ENCODE results near the gene SEC14L1. TPM values are rescaled to one million over a fixed set of nuclear protein-coding genes. Genes with fewer than 3 reads are reported as not detected.

SEC14L1 gene
- polyA plus RNA-seq, 2 of the 4 experiments (the other 2 are of a cell fraction): 27.5 to 40.4 TPM

DNA sequence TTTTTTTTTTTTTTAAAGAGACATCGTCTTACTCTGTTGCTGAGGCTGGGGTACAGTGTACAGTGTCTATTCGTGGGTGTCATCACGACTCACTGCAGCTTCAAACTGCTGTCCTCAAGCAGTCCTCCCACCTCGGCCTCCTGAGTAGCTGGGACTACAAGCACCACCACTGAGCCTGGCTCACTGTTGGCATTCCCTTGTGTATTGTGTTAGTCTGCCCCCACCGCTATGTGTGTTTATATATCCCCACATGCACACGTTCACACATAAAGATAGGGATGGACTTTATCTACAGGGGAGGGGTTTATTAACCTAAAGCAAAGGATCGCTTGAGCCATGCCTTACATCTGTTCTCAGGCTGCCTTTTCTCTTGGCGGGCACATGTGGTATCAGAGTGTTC lies 63.8 kb downstream of the SEC14L1 start:
- FAIRE-seq: no peak
- 85% methylated on average over 8 of the region's 8 CpGs for WGBS (ENCODE audit: missing lambda C conversion rate)
- H3K9me3 ChIP-seq: no peaks in the 10 kb centered on the region
- DNase-seq (ENCODE audit: low read depth in 1 of 2, low spot score in 1 of 2): no peak
- ATAC-seq: no peak; a peak in 1 of 6 replicates
- TF ChIP-seq ESRRA (IDR thresholded peaks at IDR 0.05; ENCODE audit: borderline replicate concordance, low read length) (no peak), HEYL (CRISPR knock-in tag; IDR thresholded peaks at IDR 0.05) (no peak)
- TF ChIP-seq, protein P1, sequence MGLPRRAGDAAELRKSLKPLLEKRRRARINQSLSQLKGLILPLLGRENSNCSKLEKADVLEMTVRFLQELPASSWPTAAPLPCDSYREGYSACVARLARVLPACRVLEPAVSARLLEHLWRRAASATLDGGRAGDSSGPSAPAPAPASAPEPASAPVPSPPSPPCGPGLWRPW (IDR thresholded peaks at IDR 0.05): no peak
- no peak overlapping the region for H3K4me2 ChIP-seq
- H3K27ac ChIP-seq: no peak overlapping the region
- ChIA-PET POLR2A (no interaction called here), CTCF (interaction anchor here (0.6 to 1.1 kb wide), 5 partner anchors 42 to 209 kb away, joined by 3 to 5 read pairs (median 3); no protein-coding TSS in a partner anchor)
- H3K4me3 ChIP-seq: no peak overlapping the region
- no peaks in the 10 kb centered on the region for H3K4me1 ChIP-seq

DNA sequence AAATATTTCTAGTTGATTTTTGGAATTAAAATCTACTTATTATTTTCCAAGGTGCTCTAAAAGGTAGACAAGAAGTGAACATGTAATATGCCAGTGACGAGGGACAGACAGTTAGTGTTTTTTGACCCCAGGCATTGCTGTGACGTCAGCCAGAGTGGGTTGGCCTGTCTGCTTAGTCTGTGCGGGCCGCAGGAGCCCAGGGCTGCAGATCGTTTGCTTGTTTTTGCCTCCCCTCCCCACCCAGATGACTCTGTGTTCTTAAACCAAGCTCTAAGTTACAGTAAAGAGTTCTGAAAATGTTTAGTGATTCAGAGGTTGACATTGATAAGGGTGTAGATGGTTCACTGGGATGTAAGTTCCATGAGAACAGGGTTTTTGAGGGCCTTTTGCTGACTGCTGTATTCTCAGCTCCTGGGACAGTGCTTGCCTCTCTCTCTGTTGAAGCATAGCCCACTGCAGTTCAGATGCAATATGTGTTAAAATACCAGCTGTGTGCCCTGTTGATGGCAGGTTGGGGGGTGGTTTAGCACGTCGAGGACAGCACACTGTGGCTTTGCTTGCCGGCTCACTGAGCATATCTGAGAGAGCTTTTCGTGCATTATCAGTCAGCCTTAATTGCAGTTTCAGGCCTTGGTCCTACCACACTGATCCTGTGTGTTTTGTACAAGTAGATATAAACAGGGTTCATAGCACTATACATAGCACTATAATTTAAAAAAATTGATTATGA lies 64.8 kb downstream of the SEC14L1 start:
- Histone ChIP-seq H3K27ac (no peak overlapping the region), H3K4me1 (no peaks in the 10 kb centered on the region), H3K9me3 (no peaks in the 10 kb centered on the region), H3K4me3 (no peak overlapping the region), H3K4me2 (no peak overlapping the region)
- FAIRE-seq (no peak), ATAC-seq (no peak), DNase-seq (ENCODE audit: low read depth in 1 of 2, low spot score in 1 of 2) (no peak)
- CTCF ChIA-PET: interaction anchor here (0.9 to 1.5 kb wide), 3 partner anchors 9 to 42 kb away, joined by 3 to 6 read pairs (median 3); no protein-coding TSS in a partner anchor
- 93% methylated on average over 9 of the region's 9 CpGs for WGBS (ENCODE audit: missing lambda C conversion rate)
- POLR2A ChIA-PET: no interaction called here
- TF ChIP-seq, protein P2, sequence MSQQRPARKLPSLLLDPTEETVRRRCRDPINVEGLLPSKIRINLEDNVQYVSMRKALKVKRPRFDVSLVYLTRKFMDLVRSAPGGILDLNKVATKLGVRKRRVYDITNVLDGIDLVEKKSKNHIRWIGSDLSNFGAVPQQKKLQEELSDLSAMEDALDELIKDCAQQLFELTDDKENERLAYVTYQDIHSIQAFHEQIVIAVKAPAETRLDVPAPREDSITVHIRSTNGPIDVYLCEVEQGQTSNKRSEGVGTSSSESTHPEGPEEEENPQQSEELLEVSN (IDR thresholded peaks at IDR 0.05; ENCODE audit: borderline replicate concordance, low read depth): no peak
- TF ChIP-seq HOXA7 (CRISPR knock-in tag; IDR thresholded peaks at IDR 0.05): no peak
- TF ChIP-seq ESRRA (IDR thresholded peaks at IDR 0.05; ENCODE audit: borderline replicate concordance, low read length): no peak
- no peak for TF ChIP-seq FOSB (CRISPR knock-in tag; IDR thresholded peaks at IDR 0.05)
- TF ChIP-seq CHD2 (IDR thresholded peaks at IDR 0.05; ENCODE audit: low read length, partially characterized antibody): no peak
- TF ChIP-seq, protein P3, sequence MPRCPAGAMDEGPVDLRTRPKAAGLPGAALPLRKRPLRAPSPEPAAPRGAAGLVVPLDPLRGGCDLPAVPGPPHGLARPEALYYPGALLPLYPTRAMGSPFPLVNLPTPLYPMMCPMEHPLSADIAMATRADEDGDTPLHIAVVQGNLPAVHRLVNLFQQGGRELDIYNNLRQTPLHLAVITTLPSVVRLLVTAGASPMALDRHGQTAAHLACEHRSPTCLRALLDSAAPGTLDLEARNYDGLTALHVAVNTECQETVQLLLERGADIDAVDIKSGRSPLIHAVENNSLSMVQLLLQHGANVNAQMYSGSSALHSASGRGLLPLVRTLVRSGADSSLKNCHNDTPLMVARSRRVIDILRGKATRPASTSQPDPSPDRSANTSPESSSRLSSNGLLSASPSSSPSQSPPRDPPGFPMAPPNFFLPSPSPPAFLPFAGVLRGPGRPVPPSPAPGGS (IDR thresholded peaks at IDR 0.05): no peak
- no peak for TF ChIP-seq NFE2L2 (conservative IDR thresholded peaks at IDR 0.05; ENCODE audit: low read length)
- TF ChIP-seq CHD4 (IDR thresholded peaks at IDR 0.05; ENCODE audit: borderline replicate concordance): no peak
- TF ChIP-seq NPAS2 (CRISPR knock-in tag; IDR thresholded peaks at IDR 0.05; ENCODE audit: borderline replicate concordance): no peak
- no peak for TF ChIP-seq KDM1A (IDR thresholded peaks at IDR 0.05; ENCODE audit: low read depth)
- TF ChIP-seq, protein P4, sequence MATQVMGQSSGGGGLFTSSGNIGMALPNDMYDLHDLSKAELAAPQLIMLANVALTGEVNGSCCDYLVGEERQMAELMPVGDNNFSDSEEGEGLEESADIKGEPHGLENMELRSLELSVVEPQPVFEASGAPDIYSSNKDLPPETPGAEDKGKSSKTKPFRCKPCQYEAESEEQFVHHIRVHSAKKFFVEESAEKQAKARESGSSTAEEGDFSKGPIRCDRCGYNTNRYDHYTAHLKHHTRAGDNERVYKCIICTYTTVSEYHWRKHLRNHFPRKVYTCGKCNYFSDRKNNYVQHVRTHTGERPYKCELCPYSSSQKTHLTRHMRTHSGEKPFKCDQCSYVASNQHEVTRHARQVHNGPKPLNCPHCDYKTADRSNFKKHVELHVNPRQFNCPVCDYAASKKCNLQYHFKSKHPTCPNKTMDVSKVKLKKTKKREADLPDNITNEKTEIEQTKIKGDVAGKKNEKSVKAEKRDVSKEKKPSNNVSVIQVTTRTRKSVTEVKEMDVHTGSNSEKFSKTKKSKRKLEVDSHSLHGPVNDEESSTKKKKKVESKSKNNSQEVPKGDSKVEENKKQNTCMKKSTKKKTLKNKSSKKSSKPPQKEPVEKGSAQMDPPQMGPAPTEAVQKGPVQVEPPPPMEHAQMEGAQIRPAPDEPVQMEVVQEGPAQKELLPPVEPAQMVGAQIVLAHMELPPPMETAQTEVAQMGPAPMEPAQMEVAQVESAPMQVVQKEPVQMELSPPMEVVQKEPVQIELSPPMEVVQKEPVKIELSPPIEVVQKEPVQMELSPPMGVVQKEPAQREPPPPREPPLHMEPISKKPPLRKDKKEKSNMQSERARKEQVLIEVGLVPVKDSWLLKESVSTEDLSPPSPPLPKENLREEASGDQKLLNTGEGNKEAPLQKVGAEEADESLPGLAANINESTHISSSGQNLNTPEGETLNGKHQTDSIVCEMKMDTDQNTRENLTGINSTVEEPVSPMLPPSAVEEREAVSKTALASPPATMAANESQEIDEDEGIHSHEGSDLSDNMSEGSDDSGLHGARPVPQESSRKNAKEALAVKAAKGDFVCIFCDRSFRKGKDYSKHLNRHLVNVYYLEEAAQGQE (IDR thresholded peaks at IDR 0.05): no peak
- no peak for TF ChIP-seq CBX2 (IDR thresholded peaks at IDR 0.05; ENCODE audit: borderline replicate concordance, low read depth)
- no peak for TF ChIP-seq EP300 (IDR thresholded peaks at IDR 0.05)
- TF ChIP-seq, protein P5, sequence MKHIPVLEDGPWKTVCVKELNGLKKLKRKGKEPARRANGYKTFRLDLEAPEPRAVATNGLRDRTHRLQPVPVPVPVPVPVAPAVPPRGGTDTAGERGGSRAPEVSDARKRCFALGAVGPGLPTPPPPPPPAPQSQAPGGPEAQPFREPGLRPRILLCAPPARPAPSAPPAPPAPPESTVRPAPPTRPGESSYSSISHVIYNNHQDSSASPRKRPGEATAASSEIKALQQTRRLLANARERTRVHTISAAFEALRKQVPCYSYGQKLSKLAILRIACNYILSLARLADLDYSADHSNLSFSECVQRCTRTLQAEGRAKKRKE (CRISPR knock-in tag; IDR thresholded peaks at IDR 0.05; ENCODE audit: low read depth): no peak
- TF ChIP-seq JUN (IDR thresholded peaks at IDR 0.05): no peak
- TF ChIP-seq RNF2 (IDR thresholded peaks at IDR 0.05; ENCODE audit: borderline replicate concordance, low read depth): no peak
- TF ChIP-seq, protein P6, sequence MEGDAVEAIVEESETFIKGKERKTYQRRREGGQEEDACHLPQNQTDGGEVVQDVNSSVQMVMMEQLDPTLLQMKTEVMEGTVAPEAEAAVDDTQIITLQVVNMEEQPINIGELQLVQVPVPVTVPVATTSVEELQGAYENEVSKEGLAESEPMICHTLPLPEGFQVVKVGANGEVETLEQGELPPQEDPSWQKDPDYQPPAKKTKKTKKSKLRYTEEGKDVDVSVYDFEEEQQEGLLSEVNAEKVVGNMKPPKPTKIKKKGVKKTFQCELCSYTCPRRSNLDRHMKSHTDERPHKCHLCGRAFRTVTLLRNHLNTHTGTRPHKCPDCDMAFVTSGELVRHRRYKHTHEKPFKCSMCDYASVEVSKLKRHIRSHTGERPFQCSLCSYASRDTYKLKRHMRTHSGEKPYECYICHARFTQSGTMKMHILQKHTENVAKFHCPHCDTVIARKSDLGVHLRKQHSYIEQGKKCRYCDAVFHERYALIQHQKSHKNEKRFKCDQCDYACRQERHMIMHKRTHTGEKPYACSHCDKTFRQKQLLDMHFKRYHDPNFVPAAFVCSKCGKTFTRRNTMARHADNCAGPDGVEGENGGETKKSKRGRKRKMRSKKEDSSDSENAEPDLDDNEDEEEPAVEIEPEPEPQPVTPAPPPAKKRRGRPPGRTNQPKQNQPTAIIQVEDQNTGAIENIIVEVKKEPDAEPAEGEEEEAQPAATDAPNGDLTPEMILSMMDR (IDR thresholded peaks at IDR 0.05): no peak
- no peak for TF ChIP-seq HOXB13 (CRISPR knock-in tag; IDR thresholded peaks at IDR 0.05; ENCODE audit: low read depth)

Measured in A549 (cell line).